ENCODE results near the gene FRY.
A peak's percentile ranks its signal among the peaks of the same experiment; 100 is the strongest.

The FRY gene

DNA sequence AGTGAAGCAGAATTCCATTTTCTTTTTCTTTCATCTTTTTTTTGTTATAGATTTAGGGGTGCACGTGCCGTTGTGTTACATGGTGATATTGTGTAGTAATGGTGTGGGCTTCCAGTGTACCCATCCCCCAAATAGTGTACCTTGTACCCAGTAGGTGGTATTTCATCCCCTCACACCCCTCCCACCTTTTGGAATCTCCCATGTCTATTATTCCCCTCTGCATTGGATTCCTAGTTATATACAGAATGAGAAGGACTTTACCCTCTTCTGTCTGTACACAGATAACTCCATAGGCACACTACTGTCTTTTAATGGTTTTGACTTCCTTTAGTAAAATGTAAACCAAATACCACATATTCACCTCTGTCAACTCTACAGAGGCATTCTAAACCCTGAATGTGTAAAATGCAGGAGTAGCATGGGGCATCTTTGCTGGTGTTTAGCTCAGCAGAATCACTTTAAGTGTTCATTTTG is 28.0 kb downstream of the FRY start:
- TF ChIP-seq, protein P1, sequence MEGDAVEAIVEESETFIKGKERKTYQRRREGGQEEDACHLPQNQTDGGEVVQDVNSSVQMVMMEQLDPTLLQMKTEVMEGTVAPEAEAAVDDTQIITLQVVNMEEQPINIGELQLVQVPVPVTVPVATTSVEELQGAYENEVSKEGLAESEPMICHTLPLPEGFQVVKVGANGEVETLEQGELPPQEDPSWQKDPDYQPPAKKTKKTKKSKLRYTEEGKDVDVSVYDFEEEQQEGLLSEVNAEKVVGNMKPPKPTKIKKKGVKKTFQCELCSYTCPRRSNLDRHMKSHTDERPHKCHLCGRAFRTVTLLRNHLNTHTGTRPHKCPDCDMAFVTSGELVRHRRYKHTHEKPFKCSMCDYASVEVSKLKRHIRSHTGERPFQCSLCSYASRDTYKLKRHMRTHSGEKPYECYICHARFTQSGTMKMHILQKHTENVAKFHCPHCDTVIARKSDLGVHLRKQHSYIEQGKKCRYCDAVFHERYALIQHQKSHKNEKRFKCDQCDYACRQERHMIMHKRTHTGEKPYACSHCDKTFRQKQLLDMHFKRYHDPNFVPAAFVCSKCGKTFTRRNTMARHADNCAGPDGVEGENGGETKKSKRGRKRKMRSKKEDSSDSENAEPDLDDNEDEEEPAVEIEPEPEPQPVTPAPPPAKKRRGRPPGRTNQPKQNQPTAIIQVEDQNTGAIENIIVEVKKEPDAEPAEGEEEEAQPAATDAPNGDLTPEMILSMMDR (IDR thresholded peaks at IDR 0.05), result no peak
- no peak overlapping the region for H3K4me3 ChIP-seq
- no peak for DNase-seq (ENCODE audit: low spot score)
- peak overlapping the region; percentile 21 to 66 for H3K27ac ChIP-seq

DNA sequence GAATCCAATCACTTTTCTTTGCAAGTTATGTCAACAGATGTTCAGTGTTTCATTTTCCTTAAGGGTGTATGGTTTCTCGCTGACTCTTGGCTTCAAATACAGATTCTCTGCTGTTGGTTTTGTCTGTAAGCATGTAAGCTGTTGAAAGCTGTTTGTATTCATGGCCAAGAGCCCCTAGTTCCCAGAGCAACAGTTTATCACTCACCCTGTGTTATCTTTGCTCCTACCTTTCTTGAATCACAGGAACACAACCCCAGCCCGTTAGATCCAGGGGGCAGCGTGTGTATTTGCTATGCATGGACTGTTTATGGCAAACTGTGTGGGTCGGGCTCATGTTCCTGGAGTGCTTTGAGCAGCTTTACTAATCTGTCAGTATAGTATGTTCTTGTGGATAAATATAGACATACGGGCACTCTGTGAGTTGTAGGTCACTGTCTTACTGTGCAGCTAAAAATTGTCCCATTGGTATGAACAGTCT is 28.9 kb downstream of the FRY start:
- peak overlapping the region; percentile 52 for H3K4me3 ChIP-seq
- DNase-seq (ENCODE audit: low spot score), result no peak
- TF ChIP-seq, protein P1 (IDR thresholded peaks at IDR 0.05), result no peak
- H3K27ac ChIP-seq, result peak overlapping the region; percentile 21 to 66

DNA sequence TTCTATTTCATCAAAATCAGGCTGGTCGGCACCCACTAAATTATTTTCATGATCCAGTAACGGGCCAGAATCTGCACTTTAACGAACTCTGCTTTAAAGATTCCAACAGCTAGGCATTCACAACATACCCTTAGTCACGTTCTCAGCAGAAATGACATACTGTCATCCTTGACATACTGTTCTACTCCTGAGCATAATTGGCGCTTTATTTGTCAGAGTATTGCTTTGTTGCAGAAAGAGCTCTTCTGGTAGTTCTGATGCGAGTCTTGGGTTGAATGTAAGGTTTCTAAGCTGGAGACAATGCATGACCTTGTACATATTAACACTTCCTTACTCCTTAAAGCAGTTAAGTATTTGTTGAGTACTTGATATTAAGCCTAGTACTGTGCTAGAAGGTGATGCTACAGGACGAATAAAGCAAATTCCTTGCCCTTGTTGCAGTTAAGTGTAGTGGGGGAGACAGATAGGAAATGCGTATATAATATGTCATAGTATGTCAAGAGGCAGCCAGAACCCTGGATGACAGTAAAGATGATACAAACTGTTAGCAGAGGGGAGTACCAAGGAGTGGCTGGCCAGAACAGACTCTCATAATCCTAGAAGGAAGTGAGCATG is 32.2 kb downstream of the FRY start:
- TF ChIP-seq, protein P1 (IDR thresholded peaks at IDR 0.05), result no peak
- no peak for DNase-seq (ENCODE audit: low spot score)
- Histone ChIP-seq H3K27ac (peak overlapping the region in 1 of 2 donors; percentile 1), H3K4me3 (no peak overlapping the region)

DNA sequence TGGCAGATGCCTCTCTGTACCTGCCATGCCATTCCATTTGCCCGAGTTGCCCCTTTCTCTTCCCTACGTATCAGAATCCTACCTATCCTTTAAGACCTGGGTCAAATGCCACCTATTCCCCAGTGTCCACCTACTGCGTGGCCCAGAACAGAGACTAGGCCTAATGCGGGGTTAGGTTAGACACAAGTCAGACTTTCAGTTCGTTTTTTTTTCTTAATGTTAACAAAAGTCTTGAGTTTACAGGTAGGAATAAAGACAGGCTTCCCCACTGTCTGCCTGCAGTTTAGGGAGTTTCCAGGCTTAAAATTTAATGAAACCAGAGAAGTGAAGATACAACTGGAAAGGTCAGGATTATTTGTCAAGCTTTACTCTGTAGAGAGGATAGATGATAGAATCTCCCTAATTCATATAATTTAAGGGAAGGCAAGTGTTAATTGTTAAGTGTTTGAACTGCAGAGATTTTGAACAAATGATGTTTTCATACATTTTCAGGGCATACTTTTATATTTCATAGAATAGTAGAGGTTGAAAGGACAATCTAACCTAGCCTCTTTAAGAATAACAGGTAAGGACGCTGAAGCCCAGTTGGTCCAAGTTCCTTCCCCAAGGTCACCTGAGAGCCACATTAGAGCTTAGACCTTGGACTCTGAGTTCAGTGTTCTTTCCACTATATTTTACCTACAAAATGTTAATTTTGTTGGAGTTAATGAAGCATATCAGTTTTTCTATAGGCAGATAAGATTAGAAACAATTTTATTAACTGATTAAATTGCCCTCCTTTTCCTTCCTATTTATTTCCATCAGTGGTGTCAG is 35.8 kb downstream of the FRY start:
- TF ChIP-seq, protein P1 (IDR thresholded peaks at IDR 0.05), result no peak
- Histone ChIP-seq H3K4me3 (no peak overlapping the region), H3K27ac (peak overlapping the region in 1 of 2 donors; percentile 15)
- DNase-seq (ENCODE audit: low spot score), result no peak

DNA sequence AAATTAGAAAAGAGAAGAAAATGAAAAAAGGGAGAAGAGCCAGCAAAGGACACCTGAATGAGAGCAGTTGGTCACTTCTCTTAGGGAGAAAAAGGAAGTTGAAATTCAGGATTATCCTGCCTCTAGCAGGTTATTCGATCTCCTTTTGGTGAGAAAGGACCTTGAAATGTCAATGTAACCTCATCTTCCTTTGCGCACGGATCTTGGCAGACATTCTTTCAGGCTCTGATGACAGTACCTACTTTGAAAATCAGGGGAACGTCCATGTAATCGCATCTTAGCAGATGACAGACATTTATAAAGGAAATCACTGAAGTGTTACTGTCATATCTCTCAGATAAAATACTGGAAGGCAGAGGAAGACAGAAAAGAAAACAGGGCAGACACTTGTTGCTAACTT is 36.7 kb downstream of the FRY start:
- DNase-seq (ENCODE audit: low spot score), result no peak
- TF ChIP-seq, protein P1 (IDR thresholded peaks at IDR 0.05), result no peak
- Histone ChIP-seq H3K27ac (no peak overlapping the region), H3K4me3 (no peak overlapping the region)

DNA sequence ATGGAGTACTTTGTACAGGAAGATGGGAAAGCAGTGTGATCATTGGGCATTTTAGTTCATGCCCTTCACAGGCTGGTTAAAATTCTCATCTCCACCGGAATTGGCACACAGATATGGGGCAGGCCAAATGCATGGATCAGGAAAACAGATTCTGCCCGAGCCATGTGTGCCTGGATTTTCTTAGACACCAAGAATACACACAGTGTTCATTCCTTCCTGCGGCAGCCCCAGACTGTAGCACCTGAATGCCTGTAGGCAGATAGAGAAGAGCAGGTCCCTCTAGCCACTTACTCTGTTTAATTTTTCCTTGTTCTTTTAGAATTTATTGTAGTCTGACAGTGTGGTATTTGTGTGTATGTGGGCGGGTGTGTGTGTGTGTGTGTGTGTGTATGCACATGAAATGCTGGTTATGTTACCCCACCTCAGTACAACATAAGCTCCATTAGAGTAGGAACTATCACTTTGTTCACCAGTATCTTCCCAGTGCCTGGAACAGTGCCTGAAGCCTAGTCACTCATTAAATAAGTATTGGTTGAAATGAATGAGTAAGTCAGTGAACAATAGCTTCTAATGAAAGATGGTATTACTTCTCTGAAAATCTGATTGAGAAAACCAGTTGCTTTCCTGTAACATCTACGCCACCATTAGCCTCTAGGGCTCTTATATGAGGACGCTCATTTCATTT is 41.7 kb downstream of the FRY start:
- H3K4me3 ChIP-seq, result no peak overlapping the region
- H3K27ac ChIP-seq, result peak overlapping the region in 1 of 2 donors; percentile 40
- no peak for DNase-seq (ENCODE audit: low spot score)
- TF ChIP-seq, protein P1 (IDR thresholded peaks at IDR 0.05), result no peak
